Stimulated activated CD8-positive, alpha-beta memory T cell treated with anti-CD3 and anti-CD28 coated beads, Interleukin-15, amount 100 ng/mL, for 48 hours (primary cell): Measurements from ENCODE around the gene TSPOAP1.

Source experiments
- DNase-seq, 2 donors: peaks; one replicate each; pipeline ENCODE4 v3.0.0-alpha.2; 2020; ENCODE audit warnings: low read depth in 2 of 2

The TSPOAP1 gene

DNA sequence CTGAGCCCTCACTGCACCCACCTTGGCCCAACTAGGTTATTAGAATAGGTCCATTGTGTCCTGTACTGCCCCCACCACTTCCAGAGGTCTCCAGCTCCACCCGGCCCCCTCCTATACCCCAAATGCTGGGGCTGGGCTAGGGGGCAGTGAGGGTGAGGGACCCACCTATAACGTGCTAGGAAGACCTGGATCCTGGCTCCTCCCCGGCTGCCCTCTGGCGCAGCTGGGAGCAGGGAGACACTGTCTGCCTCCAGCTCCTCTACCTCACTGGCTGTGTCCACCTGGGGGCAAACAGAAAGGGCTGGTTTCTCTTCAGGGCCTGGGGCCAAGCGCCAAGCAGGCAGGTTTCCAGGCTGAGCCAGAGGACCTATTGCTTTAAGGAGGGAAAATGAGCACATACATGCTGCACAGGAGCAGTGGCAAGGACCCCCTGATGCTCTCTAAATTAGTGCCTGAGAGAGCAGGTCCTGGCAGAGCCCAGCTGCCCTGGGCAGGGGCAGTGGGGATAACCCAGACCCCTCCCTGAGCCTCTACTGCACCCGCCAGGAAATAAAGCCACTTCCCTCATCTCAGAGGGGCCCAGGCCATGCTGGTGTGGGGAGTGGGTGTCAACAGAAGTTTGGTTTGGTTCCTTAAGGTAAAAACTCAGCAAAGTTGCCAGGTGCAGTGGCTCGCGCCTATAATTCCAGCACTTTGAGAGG, 12.2 kb downstream of the TSPOAP1 start:
- no peak for DNase-seq

- no peak for DNase-seq
Measured at GRCh38 chr17:58315750-58316149, 12.8 kb downstream of the TSPOAP1 start.

- DNase-seq, result no peak
Measured at GRCh38 chr17:58315281-58315711, 13.3 kb downstream of the TSPOAP1 start.

DNA sequence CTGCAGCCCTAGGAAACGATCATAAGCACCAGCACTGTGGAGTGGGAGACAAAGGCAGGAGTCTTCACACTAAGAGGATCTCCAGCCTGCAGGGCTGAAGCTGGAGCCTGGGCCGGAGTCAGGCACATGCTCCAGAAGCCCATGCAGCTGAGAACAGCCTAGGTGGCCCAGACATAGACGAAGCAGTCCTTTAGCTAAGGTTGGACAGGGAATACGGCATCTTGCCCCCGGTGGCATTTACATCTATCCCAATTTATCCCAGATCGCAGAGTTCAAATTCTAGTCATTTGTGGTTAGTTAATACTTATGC, 13.9 kb downstream of the TSPOAP1 start:
- no peak for DNase-seq

GRCh38 chr17:58313815-58314705, 14.5 kb downstream of the TSPOAP1 start:
- no peak for DNase-seq

DNA sequence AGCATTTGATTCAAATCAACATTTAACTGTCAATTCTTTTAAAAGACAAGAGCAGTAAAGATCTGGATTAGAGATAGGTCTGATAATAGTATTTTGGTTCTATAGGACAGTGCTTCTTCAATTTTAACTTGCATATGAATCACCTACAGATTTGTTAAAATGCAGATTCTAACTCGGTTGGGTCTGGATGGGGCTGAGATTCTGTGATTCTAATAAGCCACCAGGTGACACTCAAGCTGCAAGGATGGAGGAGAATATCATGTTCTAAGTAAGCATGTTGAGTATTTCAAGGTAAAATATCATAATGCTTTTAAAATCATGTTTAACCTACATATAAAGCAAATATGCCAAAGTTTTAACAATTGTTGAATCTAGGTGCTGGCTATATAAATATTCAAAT, 15.8 kb downstream of the TSPOAP1 start:
- no peak for DNase-seq

GRCh38 chr17:58312021-58312630, 16.5 kb downstream of the TSPOAP1 start:
- DNase-seq, result no peak

DNA sequence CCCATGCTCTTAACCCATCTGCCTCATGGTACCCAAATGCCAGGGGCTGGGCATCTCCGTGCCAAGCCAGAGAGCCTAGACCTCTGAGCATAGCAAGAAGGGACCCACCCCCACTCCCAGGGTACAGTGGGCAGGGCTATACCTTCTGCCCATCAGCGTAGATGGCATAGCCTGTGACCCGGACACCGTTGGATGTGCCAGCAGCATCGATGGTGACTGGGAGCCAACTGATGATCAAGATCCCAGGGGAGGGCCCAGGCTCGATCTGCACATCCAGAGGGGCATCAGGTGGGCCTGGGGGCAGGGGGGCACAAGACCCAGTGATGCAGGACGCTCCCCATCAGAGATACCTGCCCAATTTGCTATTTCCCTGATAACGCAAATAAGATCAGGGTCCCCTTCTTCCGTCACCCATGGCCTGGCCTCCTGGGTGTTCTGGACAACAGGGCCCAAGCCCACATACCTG, 17.1 kb downstream of the TSPOAP1 start:
- DNase-seq, result no peak

GRCh38 chr17:58310511-58311428, 17.8 kb downstream of the TSPOAP1 start:
- DNase-seq, result no peak

GRCh38 chr17:58309918-58310259, 18.7 kb downstream of the TSPOAP1 start:
- DNase-seq, result no peak

DNA sequence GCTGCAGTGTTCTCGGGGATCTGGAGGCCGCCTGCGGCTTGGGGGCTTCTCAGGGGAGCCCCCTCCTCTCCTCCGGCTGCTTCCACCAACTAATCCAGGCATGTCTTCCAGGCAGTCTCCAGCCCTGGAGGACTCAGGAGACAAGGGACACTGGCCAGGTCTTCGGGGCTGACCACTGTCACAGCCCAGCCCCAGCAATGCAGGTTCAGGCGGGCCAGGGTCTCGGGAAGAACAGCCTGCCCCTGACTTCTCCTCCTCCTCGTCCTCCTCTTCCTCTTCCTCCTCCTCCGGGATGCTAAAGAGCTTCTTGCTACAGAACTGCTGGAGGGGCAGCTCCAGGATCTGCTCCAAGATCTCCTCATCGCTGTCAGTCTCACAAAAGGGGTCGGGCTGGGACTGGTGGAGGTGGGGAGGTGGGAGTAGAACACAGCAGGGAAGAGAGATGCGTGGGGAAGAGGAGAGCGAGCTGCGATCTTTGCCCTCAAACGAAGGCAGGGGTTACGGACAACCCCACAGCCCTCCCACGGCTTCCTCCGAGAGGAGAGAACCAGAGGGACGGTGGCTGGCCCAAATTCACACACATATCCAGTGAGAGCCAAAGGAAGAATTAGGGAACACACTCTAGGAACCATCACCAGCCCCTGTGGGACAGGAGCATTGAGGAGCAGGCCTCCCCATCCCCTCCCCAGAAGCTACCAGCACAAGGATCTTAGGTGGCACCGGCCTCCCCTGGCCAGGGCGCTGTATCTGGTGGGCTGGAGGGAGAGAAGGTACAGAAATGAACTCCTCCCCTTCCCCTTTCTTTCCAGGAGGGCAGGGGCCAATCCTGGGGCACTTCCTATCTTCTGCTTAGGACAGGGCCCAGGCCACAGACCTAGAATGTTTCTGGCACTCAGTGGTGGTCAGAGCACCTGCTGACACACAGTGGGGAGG, 19.3 kb downstream of the TSPOAP1 start:
- no peak for DNase-seq

DNA sequence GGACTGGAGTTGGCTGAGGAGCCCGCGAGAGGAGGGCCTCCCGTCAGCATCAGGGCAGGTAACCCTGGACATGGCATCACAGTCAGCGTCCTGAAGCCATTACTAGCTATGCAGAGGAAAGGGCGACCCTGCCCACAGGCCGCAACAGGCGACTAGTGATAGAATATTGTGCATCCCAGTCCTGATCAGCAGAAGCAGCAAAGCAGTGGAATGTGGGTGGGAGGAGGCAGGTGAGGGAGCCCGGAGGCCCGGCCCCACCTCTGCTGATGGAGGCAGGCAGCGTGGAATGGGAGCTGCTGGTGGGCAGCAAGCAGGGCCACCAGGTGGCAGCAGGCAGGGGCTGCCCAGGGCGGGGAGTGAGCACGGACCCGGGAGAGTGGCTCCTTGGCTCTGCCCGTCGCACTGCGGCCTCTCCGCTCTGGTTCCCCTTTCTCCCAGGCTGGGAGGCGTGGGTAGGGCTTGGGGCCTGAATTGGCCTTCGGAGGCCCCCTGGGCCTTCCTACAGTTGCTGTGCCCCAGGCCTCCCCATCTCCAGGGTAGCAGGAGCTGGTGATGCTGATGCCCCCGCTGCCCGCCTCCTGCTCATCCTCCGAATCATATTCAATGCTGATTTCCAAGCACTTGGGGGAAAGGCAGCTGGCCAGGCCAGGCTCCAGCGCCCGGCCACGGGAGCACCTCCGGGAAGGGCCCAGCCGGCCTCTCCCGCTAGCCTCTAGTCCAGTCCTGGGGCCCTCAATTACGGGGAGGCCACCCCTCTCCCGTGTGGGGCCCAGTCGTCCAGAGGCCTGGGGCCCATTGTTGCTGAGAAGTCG, 20.2 kb downstream of the TSPOAP1 start:
- no peak for DNase-seq

- no peak for DNase-seq
Measured at GRCh38 chr17:58307468-58308172, 21.0 kb downstream of the TSPOAP1 start.

DNA sequence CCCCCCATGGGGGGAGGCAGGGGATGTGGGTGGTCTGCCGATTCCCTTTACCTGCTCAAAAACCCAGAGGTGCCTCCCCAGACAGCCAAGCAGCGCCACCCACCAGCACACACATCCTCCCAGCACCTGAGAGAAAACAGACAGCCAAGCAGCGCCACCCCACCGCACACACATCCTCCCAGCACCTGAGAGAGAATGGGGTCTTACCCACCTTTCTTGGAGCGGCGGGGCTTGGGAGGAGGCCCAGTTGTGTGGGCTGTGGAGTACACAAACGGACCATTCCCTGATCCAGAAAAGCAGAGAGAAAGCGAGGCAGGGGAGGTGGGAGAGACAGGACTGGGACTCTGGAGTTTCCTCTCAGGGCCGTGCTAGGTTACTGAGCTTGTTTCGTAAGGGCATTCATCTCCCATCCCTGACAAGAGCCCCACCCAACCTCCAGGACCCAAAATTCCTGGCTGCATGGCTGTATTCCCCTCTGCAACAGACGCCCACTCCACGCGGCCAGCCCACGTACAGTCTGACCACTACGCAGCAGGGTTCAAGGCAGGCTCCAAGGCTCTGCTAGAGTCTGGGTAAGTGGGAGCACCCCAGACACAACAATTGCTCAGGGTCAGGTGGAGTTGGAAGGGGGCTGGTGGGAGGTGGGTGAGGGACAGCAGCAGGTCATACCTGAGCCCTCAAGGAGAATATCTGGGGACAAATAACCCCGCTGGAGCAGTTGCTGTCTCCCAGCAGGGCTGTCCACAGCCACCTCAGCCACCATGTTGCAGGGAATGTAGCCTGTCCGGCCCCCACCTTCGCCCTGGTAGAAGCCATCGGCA, 22.3 kb downstream of the TSPOAP1 start:
- DNase-seq, result no peak

GRCh38 chr17:58305626-58306025, 23.0 kb downstream of the TSPOAP1 start:
- no peak for DNase-seq

- DNase-seq, result no peak
Measured at GRCh38 chr17:58304750-58305486, 23.7 kb downstream of the TSPOAP1 start.

DNA sequence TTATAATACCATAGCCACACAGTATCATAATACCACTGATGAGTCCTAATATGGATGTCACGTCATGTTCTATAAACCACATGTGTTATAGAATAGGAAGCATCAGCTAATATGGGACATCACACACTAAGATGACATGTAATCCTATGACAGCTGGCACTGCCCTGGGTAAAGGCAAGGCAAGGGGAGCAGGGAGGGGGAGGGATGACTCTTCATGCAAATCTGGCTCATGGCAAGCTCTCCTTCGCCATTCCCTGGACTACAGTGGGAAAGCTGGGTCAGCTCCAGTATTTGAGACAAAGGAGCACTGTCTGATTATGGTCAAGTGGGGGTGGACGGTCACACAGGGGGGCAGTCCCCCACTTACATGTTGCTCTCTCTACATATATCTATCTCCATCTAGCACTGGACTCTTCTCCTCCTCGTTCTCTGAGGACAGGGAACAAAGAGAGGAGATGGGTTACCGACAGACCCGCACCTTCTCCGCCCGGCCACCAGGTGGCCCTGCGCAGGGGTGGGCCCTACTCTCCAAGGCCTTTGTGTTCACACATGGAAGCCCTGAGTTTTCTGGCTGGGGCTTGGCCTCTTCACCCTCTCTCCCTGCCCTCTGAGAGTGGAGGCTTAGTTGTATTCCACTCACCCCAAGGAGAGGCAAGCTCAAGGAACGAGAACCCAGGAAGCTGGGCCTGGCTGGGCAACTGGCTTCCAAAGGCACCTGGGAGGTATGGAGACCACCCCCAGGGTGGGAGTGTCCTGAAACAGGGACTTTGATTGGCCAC, 24.4 kb downstream of the TSPOAP1 start:
- peak in 1 of 2 donors; percentile 40 for DNase-seq
